ENCODE results near the gene CD68.

- TF ChIP-seq CTCF (conservative IDR thresholded peaks at IDR 0.05; ENCODE audit: low read depth, low read length): no peak
- no peak for TF ChIP-seq EZH2 (IDR thresholded peaks at IDR 0.05; ENCODE audit: borderline replicate concordance, low read depth, low read length, poor library complexity, severe bottlenecking)
Measured at GRCh38 chr17:7627250-7628121, 48.0 kb downstream of the CD68 start, which contains the start of gene SAT2.
